ENCODE measurements around the gene NR2E3. TPM values are rescaled to one million over a fixed set of nuclear protein-coding genes. Genes with fewer than 3 reads are reported as not detected.

The NR2E3 gene
- total RNA-seq, 1 donor from 2014 or later: not detected

GRCh38 chr15:71800835-71801745 lies 9.3 kb upstream of the NR2E3 start:
- Mint-ChIP-seq H3K9me3 (no peaks in the 10 kb centered on the region), H3K27ac (no peak overlapping the region), H3K4me1 (peaks cover 2% of the 10 kb centered on the region), H3K36me3 (ENCODE audit: low read depth) (no peaks in the 10 kb centered on the region), H3K27me3 (peaks cover 15% of the 10 kb centered on the region), H3K4me3 (no peak overlapping the region)
- TF ChIP-seq, protein P1, sequence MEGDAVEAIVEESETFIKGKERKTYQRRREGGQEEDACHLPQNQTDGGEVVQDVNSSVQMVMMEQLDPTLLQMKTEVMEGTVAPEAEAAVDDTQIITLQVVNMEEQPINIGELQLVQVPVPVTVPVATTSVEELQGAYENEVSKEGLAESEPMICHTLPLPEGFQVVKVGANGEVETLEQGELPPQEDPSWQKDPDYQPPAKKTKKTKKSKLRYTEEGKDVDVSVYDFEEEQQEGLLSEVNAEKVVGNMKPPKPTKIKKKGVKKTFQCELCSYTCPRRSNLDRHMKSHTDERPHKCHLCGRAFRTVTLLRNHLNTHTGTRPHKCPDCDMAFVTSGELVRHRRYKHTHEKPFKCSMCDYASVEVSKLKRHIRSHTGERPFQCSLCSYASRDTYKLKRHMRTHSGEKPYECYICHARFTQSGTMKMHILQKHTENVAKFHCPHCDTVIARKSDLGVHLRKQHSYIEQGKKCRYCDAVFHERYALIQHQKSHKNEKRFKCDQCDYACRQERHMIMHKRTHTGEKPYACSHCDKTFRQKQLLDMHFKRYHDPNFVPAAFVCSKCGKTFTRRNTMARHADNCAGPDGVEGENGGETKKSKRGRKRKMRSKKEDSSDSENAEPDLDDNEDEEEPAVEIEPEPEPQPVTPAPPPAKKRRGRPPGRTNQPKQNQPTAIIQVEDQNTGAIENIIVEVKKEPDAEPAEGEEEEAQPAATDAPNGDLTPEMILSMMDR (IDR thresholded peaks at IDR 0.05): no peak
- no peak for ATAC-seq (ENCODE audit: low read depth)
- DNase-seq: no peak
- POLR2A ChIA-PET: no interaction called here
- CTCF ChIA-PET: interaction anchor here (1.0 to 1.3 kb wide), 2 partner anchors 57 to 356 kb away, joined by 5 to 6 read pairs; no protein-coding TSS in a partner anchor
- intact Hi-C loops (cut with micrococcal nuclease): loop anchor here (1.0 kb wide), 1 partner anchor 57 kb away; no protein-coding TSS in a partner anchor

GRCh38 chr15:71801935-71802655 lies 8.3 kb upstream of the NR2E3 start:
- Mint-ChIP-seq H3K27me3 (peaks cover 13% of the 10 kb centered on the region), H3K27ac (no peak overlapping the region), H3K36me3 (ENCODE audit: low read depth) (no peaks in the 10 kb centered on the region), H3K9me3 (no peaks in the 10 kb centered on the region), H3K4me3 (no peak overlapping the region), H3K4me1 (peaks cover 2% of the 10 kb centered on the region)
- POLR2A ChIA-PET: no interaction called here
- DNase-seq (no peak), ATAC-seq (ENCODE audit: low read depth) (no peak)
- CTCF ChIA-PET: interaction anchor here (0.9 to 1.3 kb wide), 3 partner anchors 58 to 355 kb away, joined by 3 to 6 read pairs (median 5); no protein-coding TSS in a partner anchor
- intact Hi-C loops (cut with micrococcal nuclease): loop anchor here (1.0 kb wide), 1 partner anchor 58 kb away; no protein-coding TSS in a partner anchor
- TF ChIP-seq, protein P1 (IDR thresholded peaks at IDR 0.05): no peak

- no peak for ATAC-seq (ENCODE audit: low read depth)
- Mint-ChIP-seq H3K9me3 (no peaks in the 10 kb centered on the region), H3K4me1 (peaks cover 2% of the 10 kb centered on the region), H3K36me3 (ENCODE audit: low read depth) (no peaks in the 10 kb centered on the region), H3K27ac (no peak overlapping the region), H3K4me3 (no peak overlapping the region), H3K27me3 (peaks cover 13% of the 10 kb centered on the region)
- ChIA-PET CTCF (interaction anchor here (0.9 to 2.0 kb wide), 3 partner anchors 24 to 351 kb away, joined by 3 to 9 read pairs (median 3); no protein-coding TSS in a partner anchor), POLR2A (no interaction called here)
- DNase-seq: no peak
- intact Hi-C loops (cut with micrococcal nuclease): no loop called here
- TF ChIP-seq, protein P1 (IDR thresholded peaks at IDR 0.05): no peak
Measured at GRCh38 chr15:71802770-71803169, 7.6 kb upstream of the NR2E3 start.

- ChIA-PET CTCF (interaction anchor here (2.0 kb wide), 1 partner anchor 61 kb away, joined by 9 read pairs; no protein-coding TSS in a partner anchor), POLR2A (no interaction called here)
- H3K9me3 Mint-ChIP-seq: no peaks in the 10 kb centered on the region
- intact Hi-C loops (cut with micrococcal nuclease): no loop called here
- H3K27ac Mint-ChIP-seq: no peak overlapping the region
- H3K36me3 Mint-ChIP-seq (ENCODE audit: low read depth): no peaks in the 10 kb centered on the region
- ATAC-seq (ENCODE audit: low read depth): no peak
- DNase-seq: no peak
- H3K27me3 Mint-ChIP-seq: peaks cover 13% of the 10 kb centered on the region
- peaks cover 2% of the 10 kb centered on the region for H3K4me1 Mint-ChIP-seq
- H3K4me3 Mint-ChIP-seq: no peak overlapping the region
- TF ChIP-seq, protein P1 (IDR thresholded peaks at IDR 0.05): no peak
Measured at GRCh38 chr15:71804226-71804625, 6.1 kb upstream of the NR2E3 start.
